Panc1 (cell line): Measurements from ENCODE around the gene ACSS1. TPM values are rescaled to one million over a fixed set of nuclear protein-coding genes. Genes with fewer than 3 reads are reported as not detected.

Experiments used
- ATAC-seq: fragments of 200-7000 bp; cut with Tn5 transposase; 2 replicates; pipeline ENCODE4 v1.9.1; 2020; ENCODE audit warnings: mild to moderate bottlenecking, moderate library complexity
- BruUV-seq: library from RNA; stranded (reverse); fragments of 400-500 nt; replicated peaks from 2 replicates; lab custom pipeline; 2021; lab: Mats Ljungman, UMichigan
- CTCF ChIA-PET: fragments of 300-600 bp; sonication (Branson Sonifier 250); formaldehyde crosslinking; loops from one replicate; lab custom pipeline; 2022; ENCODE audit warnings: antibody characterized with exemption; lab: Charles Lee
- POLR2A ChIA-PET: fragments of 300-600 bp; sonication (Branson Sonifier 250); formaldehyde crosslinking; loops from one replicate; lab custom pipeline; 2022; ENCODE audit warnings: antibody characterized with exemption; lab: Charles Lee
- DNase-seq: peaks from one replicate; pipeline ENCODE4 v3.0.0-alpha.2; 2010; ENCODE audit warnings: low read depth, low spot score
- H3K27ac ChIP-seq: 2 replicates; pipeline ENCODE4 v1.5.1; 2011; ENCODE audit warnings: mild to moderate bottlenecking, low read length, inconsistent platforms
- H3K27me3 ChIP-seq: fragments of 200-500 bp; sonication (Bioruptor generic); 2 replicates; pipeline ENCODE4 v1.6.0; 2014; ENCODE audit warnings: low read length, inconsistent platforms; ENCODE audit not compliant: control insufficient read depth, insufficient read depth
- H3K36me3 ChIP-seq: fragments of 200-500 bp; sonication (Bioruptor generic); 2 replicates; pipeline ENCODE4 v1.5.1; 2014; ENCODE audit warnings: inconsistent platforms, mild to moderate bottlenecking, low read length, moderate library complexity; ENCODE audit not compliant: control insufficient read depth, insufficient read depth
- H3K4me1 ChIP-seq: 2 replicates; pipeline ENCODE4 v1.5.1; 2011; ENCODE audit warnings: inconsistent platforms, mild to moderate bottlenecking, low read length, moderate library complexity; ENCODE audit not compliant: control insufficient read depth, insufficient read depth
- H3K4me3 ChIP-seq, 2 experiments: 2 replicates each; pipeline ENCODE4 v1.5.1; 2011 to 2012; ENCODE audit warnings: low read depth in 2 of 2, low read length in 2 of 2, mild to moderate bottlenecking in 2 of 2, inconsistent platforms in 1 of 2, moderate library complexity in 1 of 2
- H3K9me3 ChIP-seq: fragments of 200-500 bp; sonication (Bioruptor generic); 2 replicates; pipeline ENCODE4 v1.5.1; 2014; ENCODE audit warnings: low read depth, mild to moderate bottlenecking, inconsistent platforms, low read length, moderate library complexity; ENCODE audit not compliant: control insufficient read depth, insufficient read depth
- CTCF ChIP-seq: fragments of 450-650 bp; IDR thresholded peaks from 2 replicates; pipeline ENCODE4 v1.5.1; 2017; ENCODE audit warnings: mild to moderate bottlenecking
- POLR2AphosphoS5 ChIP-seq: IDR thresholded peaks from 2 replicates; pipeline ENCODE4 v1.6.1; 2012; ENCODE audit warnings: mild to moderate bottlenecking, low read depth, low read length, moderate library complexity
- REST ChIP-seq, 2 experiments: IDR thresholded peaks; 2 replicates each; pipeline ENCODE4 v1.6.1; 2011 to 2012; ENCODE audit warnings: low read depth in 2 of 2, control low read depth in 1 of 2, low read length in 1 of 2, mild to moderate bottlenecking in 1 of 2, moderate library complexity in 1 of 2; ENCODE audit not compliant: insufficient read depth in 1 of 2
- SIN3A ChIP-seq: IDR thresholded peaks from 2 replicates; pipeline ENCODE4 v1.6.1; 2012; ENCODE audit warnings: low read depth, mild to moderate bottlenecking, low read length, moderate library complexity, borderline replicate concordance; ENCODE audit not compliant: insufficient read depth
- TCF7L2 ChIP-seq: IDR thresholded peaks from 2 replicates; pipeline ENCODE4 v1.6.1; 2011; ENCODE audit warnings: mild to moderate bottlenecking, low read depth, low read length, inconsistent platforms
- in situ Hi-C: cut with HindIII; loops from 2 replicates; pipeline ENCODE4 v1.10.0; 2016; ENCODE audit warnings: low sequenced_read_pairs, low pct_unique_long_range_greater_than_20kb
- intact Hi-C: fragments of 100-400 bp; cut with micrococcal nuclease; formaldehyde crosslinking; loops from one replicate; pipeline ENCODE4 v1.10.0; 2022; ENCODE audit not compliant: unreplicated experiment
- total RNA-seq: library from RNA; stranded (reverse); gene quantifications from one replicate; pipeline ENCODE4 v1.2.1, GENCODE V29; 2021; ENCODE audit not compliant: unreplicated experiment

ACSS1 gene
- total RNA-seq, 1 experiment from 2014 or later, result 32.2 TPM

- ATAC-seq, result no peak
- no peak for DNase-seq
- BruUV-seq, result no TSS peak
- no peak for TF ChIP-seq POLR2AphosphoS5
- TF ChIP-seq CTCF, result no peak
- no peak for TF ChIP-seq TCF7L2
- TF ChIP-seq REST (IDR thresholded peaks at IDR 0.05; ENCODE audit: insufficient read depth in 1 of 2, low read depth in 2 of 2, low read length in 1 of 2), result no peak
- Histone ChIP-seq H3K9me3 (no peaks in the 10 kb centered on the region), H3K27ac (no peak overlapping the region), H3K4me3 (no peak overlapping the region), H3K4me1 (peaks cover 17% of the 10 kb centered on the region), H3K27me3 (no peaks in the 10 kb centered on the region), H3K36me3 (no peaks in the 10 kb centered on the region; the same call in none of the 2 replicates)
- in situ Hi-C loops, result no loop called here
- ChIA-PET POLR2A (no interaction called here), CTCF (no interaction called here)
- intact Hi-C loops, result no loop called here
These were observed 70.7 kb downstream of the ACSS1 start for GRCh38 chr20:24987244-24987643.

- intact Hi-C loops (no loop called here), in situ Hi-C loops (no loop called here)
- H3K27ac ChIP-seq, result no peak overlapping the region
- H3K4me3 ChIP-seq, result no peak overlapping the region
- ATAC-seq (no peak), DNase-seq (no peak)
- H3K4me1 ChIP-seq, result peaks cover 17% of the 10 kb centered on the region
- no peaks in the 10 kb centered on the region; the same call in 1 of the 2 replicates for H3K36me3 ChIP-seq
- BruUV-seq, result no TSS peak
- H3K9me3 ChIP-seq, result no peaks in the 10 kb centered on the region
- CTCF ChIA-PET, result no interaction called here
- H3K27me3 ChIP-seq, result no peaks in the 10 kb centered on the region
- TF ChIP-seq POLR2AphosphoS5, result no peak
- TF ChIP-seq TCF7L2, result no peak
- no peak for TF ChIP-seq SIN3A
- no peak for TF ChIP-seq REST (IDR thresholded peaks at IDR 0.05; ENCODE audit: insufficient read depth in 1 of 2, low read depth in 2 of 2, low read length in 1 of 2)
- no peak for TF ChIP-seq CTCF
- POLR2A ChIA-PET, result no interaction called here
These were observed 71.4 kb downstream of the ACSS1 start for GRCh38 chr20:24986436-24987015.
